GM12891 (cell line): ENCODE results near the gene LRP1B.

Experiments
- PAX5 ChIP-seq: IDR thresholded peaks from 2 replicates; pipeline ENCODE4 v1.6.1; 2011; ENCODE audit warnings: low read length, moderate library complexity, mild to moderate bottlenecking; ENCODE audit not compliant: insufficient read depth, severe bottlenecking
- POLR2A ChIP-seq: IDR thresholded peaks from 2 replicates; pipeline ENCODE4 v1.6.1; 2011; ENCODE audit warnings: low read depth, low read length, control low read depth
- POLR2AphosphoS5 ChIP-seq: IDR thresholded peaks from 2 replicates; pipeline ENCODE4 v1.6.1; 2011; ENCODE audit warnings: low read depth, low read length, control low read depth
- POU2F2 ChIP-seq: IDR thresholded peaks from 2 replicates; pipeline ENCODE4 v1.6.1; 2011; ENCODE audit warnings: low read depth, mild to moderate bottlenecking, control low read depth, low read length, moderate library complexity
- SPI1 ChIP-seq: IDR thresholded peaks from 2 replicates; pipeline ENCODE4 v1.6.1; 2011; ENCODE audit warnings: low read depth, low read length, control low read depth
- TAF1 ChIP-seq: IDR thresholded peaks from 2 replicates; pipeline ENCODE4 v1.6.1; 2011; ENCODE audit warnings: low read depth, low read length, control low read depth

DNA sequence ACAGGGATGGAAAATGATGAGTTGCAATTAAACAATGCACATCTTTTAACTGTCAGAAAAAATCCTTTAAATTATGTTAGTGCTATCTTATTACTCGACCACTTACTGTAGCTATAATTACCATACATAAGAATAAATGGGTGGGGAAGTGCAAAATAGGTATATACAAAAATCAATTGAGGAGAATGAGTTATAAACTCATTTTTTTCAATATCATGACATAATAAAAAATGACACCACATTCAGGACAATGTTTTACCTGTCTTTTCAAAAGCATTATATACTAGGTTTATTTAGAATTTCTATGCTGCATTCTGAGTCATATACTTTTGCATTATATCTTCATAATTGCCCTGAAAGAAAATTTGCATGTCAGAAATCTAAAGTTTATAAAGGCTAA is 1533.6 kb downstream of the LRP1B start:
- TF ChIP-seq POLR2A (no peak), TAF1 (no peak), POLR2AphosphoS5 (no peak), PAX5 (no peak), POU2F2 (no peak), SPI1 (no peak)
